PFSK-1 (cell line): ENCODE results near the gene CENPP.

Experiments used
- SIN3A ChIP-seq: IDR thresholded peaks from 2 replicates; pipeline ENCODE4 v1.6.1; 2012; ENCODE audit warnings: mild to moderate bottlenecking, low read length, moderate library complexity, borderline replicate concordance; ENCODE audit not compliant: insufficient read depth
- TF ChIP-seq, protein P1 (sequence below), 2 experiments: IDR thresholded peaks; 2 replicates each; pipeline versions ENCODE4 v1.6.1 to v1.8.0; 2011 to 2012; ENCODE audit warnings: low read depth in 2 of 2, low read length in 2 of 2, control low read depth in 1 of 2, inconsistent platforms in 1 of 2, mild to moderate bottlenecking in 1 of 2, moderate library complexity in 1 of 2; ENCODE audit not compliant: insufficient read depth in 1 of 2

GRCh38 chr9:92402826-92403745 lies 77.3 kb downstream of the CENPP start:
- TF ChIP-seq SIN3A = no peak
- TF ChIP-seq, protein P1, sequence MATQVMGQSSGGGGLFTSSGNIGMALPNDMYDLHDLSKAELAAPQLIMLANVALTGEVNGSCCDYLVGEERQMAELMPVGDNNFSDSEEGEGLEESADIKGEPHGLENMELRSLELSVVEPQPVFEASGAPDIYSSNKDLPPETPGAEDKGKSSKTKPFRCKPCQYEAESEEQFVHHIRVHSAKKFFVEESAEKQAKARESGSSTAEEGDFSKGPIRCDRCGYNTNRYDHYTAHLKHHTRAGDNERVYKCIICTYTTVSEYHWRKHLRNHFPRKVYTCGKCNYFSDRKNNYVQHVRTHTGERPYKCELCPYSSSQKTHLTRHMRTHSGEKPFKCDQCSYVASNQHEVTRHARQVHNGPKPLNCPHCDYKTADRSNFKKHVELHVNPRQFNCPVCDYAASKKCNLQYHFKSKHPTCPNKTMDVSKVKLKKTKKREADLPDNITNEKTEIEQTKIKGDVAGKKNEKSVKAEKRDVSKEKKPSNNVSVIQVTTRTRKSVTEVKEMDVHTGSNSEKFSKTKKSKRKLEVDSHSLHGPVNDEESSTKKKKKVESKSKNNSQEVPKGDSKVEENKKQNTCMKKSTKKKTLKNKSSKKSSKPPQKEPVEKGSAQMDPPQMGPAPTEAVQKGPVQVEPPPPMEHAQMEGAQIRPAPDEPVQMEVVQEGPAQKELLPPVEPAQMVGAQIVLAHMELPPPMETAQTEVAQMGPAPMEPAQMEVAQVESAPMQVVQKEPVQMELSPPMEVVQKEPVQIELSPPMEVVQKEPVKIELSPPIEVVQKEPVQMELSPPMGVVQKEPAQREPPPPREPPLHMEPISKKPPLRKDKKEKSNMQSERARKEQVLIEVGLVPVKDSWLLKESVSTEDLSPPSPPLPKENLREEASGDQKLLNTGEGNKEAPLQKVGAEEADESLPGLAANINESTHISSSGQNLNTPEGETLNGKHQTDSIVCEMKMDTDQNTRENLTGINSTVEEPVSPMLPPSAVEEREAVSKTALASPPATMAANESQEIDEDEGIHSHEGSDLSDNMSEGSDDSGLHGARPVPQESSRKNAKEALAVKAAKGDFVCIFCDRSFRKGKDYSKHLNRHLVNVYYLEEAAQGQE (IDR thresholded peaks at IDR 0.05; ENCODE audit: insufficient read depth in 1 of 2, low read depth in 2 of 2, low read length in 2 of 2) = no peak
